Activated CD4-positive, alpha-beta T cell treated with anti-CD3 and anti-CD28 coated beads for 36 hours (primary cell): Measurements from ENCODE around the gene SLC46A1. TPM values are rescaled to one million over a fixed set of nuclear protein-coding genes. Genes with fewer than 3 reads are reported as not detected.

Source experiments
- ATAC-seq: fragments of 200-7000 bp; cut with Tn5 transposase; one replicate; pipeline ENCODE4 v1.10.0; 2021; ENCODE audit warnings: mild to moderate bottlenecking, moderate library complexity
- CTCF ChIA-PET: fragments of 350-600 bp; sonication (Branson Sonifier 250); formaldehyde crosslinking; loops from one replicate; lab custom pipeline; 2021; ENCODE audit warnings: antibody characterized with exemption; lab: Charles Lee
- POLR2A ChIA-PET: fragments of 350-600 bp; sonication (Branson Sonifier 250); formaldehyde crosslinking; loops from one replicate; lab custom pipeline; 2021; ENCODE audit warnings: antibody characterized with exemption, inconsistent platforms; lab: Charles Lee
- DNase-seq: peaks from one replicate; pipeline ENCODE4 v3.0.0-alpha.2; 2020
- H3K27ac Mint-ChIP-seq: one replicate; pipeline ENCODE4 v1.8.0; 2021; ENCODE audit warnings: mixed read lengths
- H3K27me3 Mint-ChIP-seq: one replicate; pipeline ENCODE4 v1.8.0; 2021; ENCODE audit warnings: mixed read lengths
- H3K36me3 Mint-ChIP-seq: one replicate; pipeline ENCODE4 v1.8.0; 2021; ENCODE audit warnings: low read depth, mixed read lengths
- H3K4me1 Mint-ChIP-seq: one replicate; pipeline ENCODE4 v1.8.0; 2021; ENCODE audit warnings: mixed read lengths
- H3K4me3 Mint-ChIP-seq: one replicate; pipeline ENCODE4 v1.8.0; 2021; ENCODE audit warnings: mild to moderate bottlenecking, moderate library complexity, mixed read lengths
- H3K9me3 Mint-ChIP-seq: one replicate; pipeline ENCODE4 v1.8.0; 2021; ENCODE audit warnings: low read depth, mixed read lengths
- intact Hi-C, 2 experiments: fragments of 100-400 bp; cut with DNase I in 1 of 2; cut with micrococcal nuclease in 1 of 2; formaldehyde crosslinking; loops; one replicate each; pipeline versions ENCODE4 v1.14.2 to v1.15.1; 2022 to 2024; cut with DNase I, micrococcal nuclease
- microRNA-seq: library from miRNA; unstranded; fragments of <30 nt; microRNA quantifications from one replicate; pipeline ENCODE4 v1.2.0, GENCODE V29; 2021; ENCODE audit warnings: borderline replicate concordance
- total RNA-seq, 2 experiments: library from RNA; stranded (reverse); gene quantifications; one replicate each; pipeline ENCODE4 v1.2.3, GENCODE V29; 2021

Gene SLC46A1
- total RNA-seq, 2 experiments from 2014 or later, result 3.0 to 4.0 TPM

GRCh38 chr17:28357061-28357900, 48.7 kb downstream of the SLC46A1 start, which contains the start of gene POLDIP2:
TSS of gene POLDIP2 (minus strand) at chr17:28357527. CDS start at chr17:28357448, 79 bp downstream.
- ATAC-seq, result peak; percentile 99
- Mint-ChIP-seq H3K4me3 (peak within 1 kb of the TSS; percentile 80), H3K36me3 (peaks cover 35% of the 10 kb centered on the region), H3K27me3 (no peaks in the 10 kb centered on the region), H3K9me3 (no peaks in the 10 kb centered on the region), H3K4me1 (peaks cover 28% of the 10 kb centered on the region), H3K27ac (peak within 1 kb of the TSS; percentile 91)
- ChIA-PET POLR2A (interaction anchor here (0.6 to 3.3 kb wide), 6 partner anchors 10 to 86 kb away, joined by 3 to 39 read pairs (median 4); partner anchors contain the start of genes IFT20, SARM1, TNFAIP1 and VTN), CTCF (interaction anchor here (0.5 to 4.7 kb wide), 14 partner anchors 10 to 316 kb away, joined by 3 to 25 read pairs (median 4); partner anchors contain the start of genes IFT20, PIGS, SARM1 and TNFAIP1)
- intact Hi-C loops, result loop anchor here (1.0 to 10.0 kb wide), 12 partner anchors 14 to 354 kb away; partner anchors contain the start of genes IFT20 (in 2 of the 2), SARM1 (in 2 of the 2), TNFAIP1 (in 2 of the 2) and UNC119 (in 2 of the 2)
- peak; percentile 98 for DNase-seq

- Mint-ChIP-seq H3K9me3 (no peaks in the 10 kb centered on the region), H3K4me1 (peaks cover 4% of the 10 kb centered on the region), H3K4me3 (no peak overlapping the region), H3K27ac (no peak overlapping the region), H3K36me3 (peaks cover 56% of the 10 kb centered on the region), H3K27me3 (no peaks in the 10 kb centered on the region)
- ChIA-PET POLR2A (no interaction called here), CTCF (interaction anchor here (0.5 to 1.5 kb wide), 3 partner anchors 12 to 64 kb away, joined by 3 to 8 read pairs (median 3); no protein-coding TSS in a partner anchor)
- ATAC-seq (no peak), DNase-seq (no peak)
- intact Hi-C loops, result loop anchor here in 1 of 2 experiments (10.0 kb wide), 1 partner anchor 205 kb away; the partner anchor contains the start of gene UNC119
Measured at GRCh38 chr17:28350271-28350670, 55.7 kb downstream of the SLC46A1 start.

GRCh38 chr17:28348979-28349378, 57.0 kb downstream of the SLC46A1 start:
- POLR2A ChIA-PET, result interaction anchor here (1.5 kb wide), 1 partner anchor 13 kb away, joined by 5 read pairs; the partner anchor contains the start of genes IFT20 and TNFAIP1

GRCh38 chr17:28347261-28347891, 58.6 kb downstream of the SLC46A1 start:
- Mint-ChIP-seq H3K27ac (no peak overlapping the region), H3K36me3 (peaks cover 47% of the 10 kb centered on the region), H3K4me3 (no peak overlapping the region), H3K9me3 (no peaks in the 10 kb centered on the region), H3K4me1 (no peaks in the 10 kb centered on the region), H3K27me3 (no peaks in the 10 kb centered on the region)
- no peak for ATAC-seq
- intact Hi-C loops, result no loop called here
- POLR2A ChIA-PET, result interaction anchor here (1.5 kb wide), 1 partner anchor 12 kb away, joined by 5 read pairs; the partner anchor contains the start of genes IFT20 and TNFAIP1
- DNase-seq, result no peak
- CTCF ChIA-PET, result interaction anchor here (1.7 kb wide), 1 partner anchor 12 kb away, joined by 4 read pairs; the partner anchor contains the start of genes IFT20 and TNFAIP1

More at GRCh38 chr17:28348979-28349378, 57.0 kb downstream of the SLC46A1 start:
- Mint-ChIP-seq H3K36me3 (peaks cover 51% of the 10 kb centered on the region), H3K4me1 (no peaks in the 10 kb centered on the region), H3K9me3 (no peaks in the 10 kb centered on the region), H3K27ac (no peak overlapping the region), H3K4me3 (no peak overlapping the region), H3K27me3 (no peaks in the 10 kb centered on the region)
- intact Hi-C loops, result no loop called here
- DNase-seq, result no peak
- CTCF ChIA-PET, result interaction anchor here (0.6 kb wide), 1 partner anchor 155 kb away, joined by 4 read pairs; no protein-coding TSS in a partner anchor
- ATAC-seq, result no peak

- Mint-ChIP-seq H3K4me3 (no peak overlapping the region), H3K36me3 (peaks cover 48% of the 10 kb centered on the region), H3K4me1 (no peaks in the 10 kb centered on the region), H3K9me3 (no peaks in the 10 kb centered on the region), H3K27ac (no peak overlapping the region), H3K27me3 (no peaks in the 10 kb centered on the region)
- ATAC-seq (no peak), DNase-seq (no peak)
- ChIA-PET POLR2A (no interaction called here), CTCF (interaction anchor here (0.7 to 2.1 kb wide), 3 partner anchors 8 to 45 kb away, joined by 3 to 9 read pairs (median 4); partner anchors contain the start of genes IFT20 and TNFAIP1)
- intact Hi-C loops, result no loop called here
Measured at GRCh38 chr17:28346746-28347246, 59.2 kb downstream of the SLC46A1 start.

GRCh38 chr17:28346199-28346580, 59.8 kb downstream of the SLC46A1 start:
- peaks cover 45% of the 10 kb centered on the region for H3K36me3 Mint-ChIP-seq
- CTCF ChIA-PET, result interaction anchor here (0.7 to 2.1 kb wide), 3 partner anchors 9 to 45 kb away, joined by 3 to 9 read pairs (median 4); partner anchors contain the start of genes IFT20 and TNFAIP1
- H3K27ac Mint-ChIP-seq, result peak overlapping the region; percentile 45
- no peaks in the 10 kb centered on the region for H3K27me3 Mint-ChIP-seq
- H3K9me3 Mint-ChIP-seq, result no peaks in the 10 kb centered on the region
- ATAC-seq (no peak), DNase-seq (no peak)
- POLR2A ChIA-PET, result no interaction called here
- no peaks in the 10 kb centered on the region for H3K4me1 Mint-ChIP-seq
- intact Hi-C loops, result no loop called here
- no peak overlapping the region for H3K4me3 Mint-ChIP-seq

- H3K27me3 Mint-ChIP-seq, result no peaks in the 10 kb centered on the region
- H3K4me1 Mint-ChIP-seq, result no peaks in the 10 kb centered on the region
- no peak overlapping the region for H3K27ac Mint-ChIP-seq
- DNase-seq (no peak), ATAC-seq (no peak)
- no peaks in the 10 kb centered on the region for H3K9me3 Mint-ChIP-seq
- peaks cover 41% of the 10 kb centered on the region for H3K36me3 Mint-ChIP-seq
- ChIA-PET POLR2A (interaction anchor here (0.9 to 1.2 kb wide), 2 partner anchors 10 to 13 kb away, joined by 3 to 4 read pairs; partner anchors contain the start of genes IFT20 and TNFAIP1), CTCF (interaction anchor here (0.5 to 2.1 kb wide), 4 partner anchors 9 to 192 kb away, joined by 3 to 9 read pairs (median 4); partner anchors contain the start of genes IFT20 and TNFAIP1)
- no peak overlapping the region for H3K4me3 Mint-ChIP-seq
- intact Hi-C loops, result no loop called here
Measured at GRCh38 chr17:28345419-28346198, 60.4 kb downstream of the SLC46A1 start.

Small RNA genes lying within 50 kb of the gene (microRNA-seq; reads per million reads assigned to microRNA genes)
- gene MIR4723, result 4.2 reads per million, percentile 10 among the genes with 10 or more reads in this experiment

Other genes with a start within 250 kb of the SLC46A1 start
- gene TMEM97, start 87.0 kb downstream of the SLC46A1 start, total RNA-seq, result 10 to 100 TPM; 31.0 to 49.3 TPM
- 10 to 100 TPM; 12.9 to 17.3 TPM for gene IFT20, start 70.7 kb downstream of the SLC46A1 start, total RNA-seq
- 10 to 100 TPM; 25.5 to 26.1 TPM for gene TNFAIP1, start 70.5 kb downstream of the SLC46A1 start, total RNA-seq
- 10 to 100 TPM; 84.9 to 98.4 TPM for gene POLDIP2, start 48.7 kb downstream of the SLC46A1 start, total RNA-seq
- not detected for gene SEBOX, start 41.0 kb downstream of the SLC46A1 start, total RNA-seq
- gene VTN, start 35.9 kb downstream of the SLC46A1 start, total RNA-seq, result under 1 TPM in 1 of 2 experiments, not detected in 1; 0.21 TPM
- gene SARM1, start 34.5 kb downstream of the SLC46A1 start, total RNA-seq, result 10 to 100 TPM; 18.1 to 21.9 TPM
- not detected for gene SLC13A2, start 67.4 kb upstream of the SLC46A1 start, total RNA-seq
- gene FOXN1, start 100.1 kb upstream of the SLC46A1 start, total RNA-seq, result not detected
- 10 to 100 TPM; 35.9 to 48.7 TPM for gene UNC119, start 146.4 kb upstream of the SLC46A1 start, total RNA-seq
- 10 to 100 TPM; 38.7 to 41.4 TPM for gene PIGS, start 165.3 kb upstream of the SLC46A1 start, total RNA-seq
- 100 to 1,000 TPM; 131 to 133 TPM for gene ALDOC, start 170.7 kb upstream of the SLC46A1 start, total RNA-seq
- gene SPAG5, start 192.8 kb upstream of the SLC46A1 start, total RNA-seq, result 100 to 1,000 TPM; 142 to 165 TPM
- 10 to 100 TPM; 17.6 to 21.4 TPM for gene RSKR, start 208.0 kb upstream of the SLC46A1 start, total RNA-seq
- gene BLTP2, start 238.9 kb upstream of the SLC46A1 start, total RNA-seq, result 100 to 1,000 TPM; 138 to 152 TPM